DOHH2 (cell line): ENCODE results near the gene UBASH3B.

Experiments
- EZH2phosphoT487 ChIP-seq: fragments of 200-600 bp; sonication (generic); IDR thresholded peaks from 2 replicates; pipeline ENCODE4 v1.6.1; 2017; ENCODE audit warnings: borderline replicate concordance, mild to moderate bottlenecking, antibody characterized with exemption, low read length, moderate library complexity, mixed read lengths
- TF ChIP-seq, protein P1 (sequence below): fragments of 200-600 bp; sonication (generic); IDR thresholded peaks from one replicate; pipeline ENCODE4 v1.5.1; 2014; ENCODE audit warnings: antibody characterized with exemption, mild to moderate bottlenecking, low read depth, low read length; ENCODE audit not compliant: poor library complexity, severe bottlenecking

GRCh38 chr11:122791411-122791810, 135.9 kb downstream of the UBASH3B start:
- TF ChIP-seq, protein P1, sequence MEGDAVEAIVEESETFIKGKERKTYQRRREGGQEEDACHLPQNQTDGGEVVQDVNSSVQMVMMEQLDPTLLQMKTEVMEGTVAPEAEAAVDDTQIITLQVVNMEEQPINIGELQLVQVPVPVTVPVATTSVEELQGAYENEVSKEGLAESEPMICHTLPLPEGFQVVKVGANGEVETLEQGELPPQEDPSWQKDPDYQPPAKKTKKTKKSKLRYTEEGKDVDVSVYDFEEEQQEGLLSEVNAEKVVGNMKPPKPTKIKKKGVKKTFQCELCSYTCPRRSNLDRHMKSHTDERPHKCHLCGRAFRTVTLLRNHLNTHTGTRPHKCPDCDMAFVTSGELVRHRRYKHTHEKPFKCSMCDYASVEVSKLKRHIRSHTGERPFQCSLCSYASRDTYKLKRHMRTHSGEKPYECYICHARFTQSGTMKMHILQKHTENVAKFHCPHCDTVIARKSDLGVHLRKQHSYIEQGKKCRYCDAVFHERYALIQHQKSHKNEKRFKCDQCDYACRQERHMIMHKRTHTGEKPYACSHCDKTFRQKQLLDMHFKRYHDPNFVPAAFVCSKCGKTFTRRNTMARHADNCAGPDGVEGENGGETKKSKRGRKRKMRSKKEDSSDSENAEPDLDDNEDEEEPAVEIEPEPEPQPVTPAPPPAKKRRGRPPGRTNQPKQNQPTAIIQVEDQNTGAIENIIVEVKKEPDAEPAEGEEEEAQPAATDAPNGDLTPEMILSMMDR = no peak
- TF ChIP-seq EZH2phosphoT487 = no peak
